HUES6 (cell line): ENCODE measurements around the gene KIF1B.

ENCODE experiments used
- H3K27ac ChIP-seq: 2 replicates; pipeline ENCODE4 v1.7.0; 2013; ENCODE audit warnings: low read depth, mild to moderate bottlenecking, low read length, inconsistent platforms
- H3K27me3 ChIP-seq: 2 replicates; pipeline ENCODE4 v1.6.1; 2013; ENCODE audit warnings: low read length; ENCODE audit not compliant: control insufficient read depth, insufficient read depth
- H3K36me3 ChIP-seq: 2 replicates; pipeline ENCODE4 v1.6.1; 2013; ENCODE audit warnings: low read length; ENCODE audit not compliant: control insufficient read depth, insufficient read depth
- H3K4me1 ChIP-seq: 2 replicates; pipeline ENCODE4 v1.6.1; 2013; ENCODE audit warnings: low read length; ENCODE audit not compliant: control insufficient read depth, insufficient read depth
- H3K4me3 ChIP-seq: 2 replicates; pipeline ENCODE4 v1.5.1; 2013; ENCODE audit warnings: low read depth, low read length
- H3K9ac ChIP-seq: one replicate; pipeline ENCODE4 v1.6.1; 2013; ENCODE audit warnings: mild to moderate bottlenecking, low read length
- H3K9me3 ChIP-seq: 2 replicates; pipeline ENCODE4 v1.6.1; 2013; ENCODE audit warnings: low read depth, low read length; ENCODE audit not compliant: control insufficient read depth, insufficient read depth

The KIF1B gene

DNA sequence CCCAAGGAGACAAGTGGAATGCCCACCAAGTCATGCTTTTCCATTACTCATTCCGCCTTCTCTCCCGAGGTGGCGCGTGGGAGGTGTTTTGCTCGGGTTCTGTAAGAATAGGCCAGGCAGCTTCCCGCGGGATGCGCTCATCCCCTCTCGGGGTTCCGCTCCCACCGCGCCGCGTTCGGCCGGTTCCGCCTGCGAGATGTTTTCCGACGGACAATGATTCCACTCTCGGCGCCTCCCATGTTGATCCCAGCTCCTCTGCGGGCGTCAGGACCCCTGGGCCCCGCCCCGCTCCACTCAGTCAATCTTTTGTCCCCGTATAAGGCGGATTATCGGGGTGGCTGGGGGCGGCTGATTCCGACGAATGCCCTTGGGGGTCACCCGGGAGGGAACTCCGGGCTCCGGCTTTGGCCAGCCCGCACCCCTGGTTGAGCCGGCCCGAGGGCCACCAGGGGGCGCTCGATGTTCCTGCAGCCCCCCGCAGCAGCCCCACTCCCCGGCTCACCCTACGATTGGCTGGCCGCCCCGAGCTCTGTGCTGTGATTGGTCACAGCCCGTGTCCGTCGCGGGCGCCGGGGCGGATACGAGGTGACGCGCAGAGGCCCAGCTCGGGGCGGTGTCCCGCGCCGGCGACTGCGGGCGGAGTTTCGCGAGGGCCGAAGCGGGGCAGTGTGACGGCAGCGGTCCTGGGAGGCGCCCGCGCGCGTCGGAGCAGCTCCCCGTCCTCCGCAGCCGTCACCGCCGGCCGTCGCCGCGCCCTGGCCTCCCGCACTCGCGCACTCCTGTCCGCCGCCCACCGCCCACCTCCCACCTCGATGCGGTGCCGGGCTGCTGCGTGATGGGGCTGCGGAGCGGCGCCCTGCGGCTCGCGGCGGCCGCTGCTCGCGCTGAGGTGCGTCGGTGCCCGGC lies at the start of gene KIF1B:
KIF1B (plus strand) TSS at position 666 of the 906 bp plus-strand sequence. CDS start 21,759 bp downstream, outside the sequence.
- Histone ChIP-seq H3K4me1 (peaks cover 16% of the 10 kb centered on the region), H3K36me3 (no peaks in the 10 kb centered on the region), H3K27me3 (no peaks in the 10 kb centered on the region), H3K9me3 (no peaks in the 10 kb centered on the region), H3K27ac (peak within 1 kb of the TSS; percentile 95), H3K4me3 (peak within 1 kb of the TSS; percentile 99), H3K9ac (peak within 1 kb of the TSS; percentile 99)

DNA sequence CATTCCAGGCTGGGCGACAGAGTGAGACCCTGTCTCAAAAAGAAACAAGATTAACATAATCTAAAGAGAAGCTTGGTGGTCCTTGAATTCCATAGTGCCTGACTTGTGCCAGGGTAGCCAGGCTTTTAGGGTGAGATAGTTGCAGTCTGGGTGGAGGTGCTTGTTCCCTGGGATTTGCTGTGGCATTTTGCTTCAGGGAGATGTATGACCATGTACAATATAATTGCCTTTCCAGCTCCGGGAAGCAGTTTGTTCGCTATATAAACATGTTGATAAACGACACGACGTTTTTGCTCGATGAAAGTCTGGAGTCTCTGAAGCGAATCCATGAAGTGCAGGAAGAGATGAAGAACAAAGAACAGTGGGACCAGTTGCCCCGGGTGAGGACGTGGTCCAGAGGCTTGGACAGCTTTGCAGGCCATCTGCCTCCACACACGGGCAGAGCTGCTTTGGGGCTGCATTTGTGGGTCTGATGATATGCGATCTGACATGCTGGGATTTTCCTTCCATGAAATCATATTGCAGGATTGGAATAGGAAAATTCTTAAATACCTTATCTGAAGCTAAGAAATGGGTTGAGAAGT lies 49.4 kb upstream of the KIF1B start:
- Histone ChIP-seq H3K36me3 (peaks cover 61% of the 10 kb centered on the region), H3K27ac (no peak overlapping the region), H3K9me3 (no peaks in the 10 kb centered on the region), H3K9ac (no peak overlapping the region), H3K4me1 (no peaks in the 10 kb centered on the region), H3K4me3 (no peak overlapping the region), H3K27me3 (no peaks in the 10 kb centered on the region)

DNA sequence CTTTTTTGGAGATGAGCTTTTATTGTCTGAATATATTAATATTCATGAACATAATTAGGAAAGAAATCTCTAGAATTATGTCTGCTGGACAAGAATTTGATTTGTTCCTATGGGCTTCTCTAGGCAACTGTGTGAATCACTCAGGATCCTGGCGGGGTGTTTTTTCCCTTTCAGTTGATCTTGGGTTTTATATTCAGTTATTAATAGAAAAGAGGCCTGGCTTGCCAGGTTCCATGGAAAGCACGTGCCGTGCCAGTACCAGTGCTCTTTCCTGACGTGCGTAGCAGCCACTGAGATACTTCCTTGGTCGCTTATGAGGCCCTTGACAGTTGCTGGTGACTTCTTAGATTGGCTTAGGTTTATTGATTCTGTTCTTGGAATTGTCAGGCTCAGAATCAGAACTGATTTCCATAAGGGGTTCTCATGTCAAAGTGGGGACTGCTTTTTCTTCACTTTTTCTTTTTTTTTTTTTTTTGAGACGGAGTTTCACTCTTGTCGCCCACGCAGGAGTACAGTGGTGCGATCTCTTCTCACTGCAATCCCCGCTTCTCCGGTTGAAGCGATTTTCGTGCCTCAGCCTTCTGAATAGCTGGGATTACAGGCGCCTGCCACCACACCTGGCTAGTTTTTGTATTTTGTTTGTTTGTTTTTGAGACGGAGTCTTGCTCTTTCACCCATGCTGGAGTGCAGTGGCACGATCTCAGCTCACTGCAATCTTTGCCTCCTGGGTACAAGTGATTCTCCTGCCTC lies 48.7 kb upstream of the KIF1B start:
- Histone ChIP-seq H3K9ac (no peak overlapping the region), H3K4me1 (no peaks in the 10 kb centered on the region), H3K27me3 (no peaks in the 10 kb centered on the region), H3K27ac (no peak overlapping the region), H3K9me3 (no peaks in the 10 kb centered on the region), H3K36me3 (peaks cover 68% of the 10 kb centered on the region), H3K4me3 (no peak overlapping the region)

DNA sequence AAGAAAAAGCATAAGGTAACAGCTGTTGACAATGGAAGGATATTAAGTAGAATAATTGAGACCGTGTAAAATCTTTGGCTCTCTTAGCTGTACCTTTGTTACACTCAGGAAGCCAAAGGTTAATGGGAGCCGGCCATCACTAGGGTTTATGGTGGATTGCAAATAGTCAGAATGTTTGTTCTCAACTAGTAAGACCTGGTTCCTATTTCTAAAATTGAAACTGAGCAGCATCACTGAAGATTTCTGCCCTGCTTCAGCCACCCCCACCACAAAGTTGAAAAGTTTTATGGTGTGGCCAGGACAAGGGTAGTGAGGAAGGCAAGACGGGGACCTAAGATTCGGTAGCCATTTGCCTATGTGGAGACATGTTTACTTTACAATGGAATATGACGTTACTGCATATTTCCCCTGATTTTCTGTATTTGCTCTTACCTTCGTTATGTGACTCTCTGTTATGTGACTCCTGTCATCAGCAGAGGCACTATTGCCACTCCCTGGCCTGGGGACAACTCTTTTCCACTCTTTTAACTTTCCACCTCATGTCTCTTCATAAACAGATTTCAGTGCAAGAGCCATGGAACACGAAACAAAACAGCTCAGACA lies 41.4 kb upstream of the KIF1B start:
- no peaks in the 10 kb centered on the region for H3K27me3 ChIP-seq
- H3K4me1 ChIP-seq, result no peaks in the 10 kb centered on the region
- H3K4me3 ChIP-seq, result no peak overlapping the region
- H3K9me3 ChIP-seq, result no peaks in the 10 kb centered on the region
- H3K27ac ChIP-seq, result no peak overlapping the region
- peaks cover 77% of the 10 kb centered on the region for H3K36me3 ChIP-seq
- no peak overlapping the region for H3K9ac ChIP-seq

GRCh38 chr1:10170239-10170574 lies 40.2 kb upstream of the KIF1B start:
- Histone ChIP-seq H3K36me3 (peaks cover 73% of the 10 kb centered on the region), H3K27me3 (no peaks in the 10 kb centered on the region), H3K9ac (no peak overlapping the region)

DNA sequence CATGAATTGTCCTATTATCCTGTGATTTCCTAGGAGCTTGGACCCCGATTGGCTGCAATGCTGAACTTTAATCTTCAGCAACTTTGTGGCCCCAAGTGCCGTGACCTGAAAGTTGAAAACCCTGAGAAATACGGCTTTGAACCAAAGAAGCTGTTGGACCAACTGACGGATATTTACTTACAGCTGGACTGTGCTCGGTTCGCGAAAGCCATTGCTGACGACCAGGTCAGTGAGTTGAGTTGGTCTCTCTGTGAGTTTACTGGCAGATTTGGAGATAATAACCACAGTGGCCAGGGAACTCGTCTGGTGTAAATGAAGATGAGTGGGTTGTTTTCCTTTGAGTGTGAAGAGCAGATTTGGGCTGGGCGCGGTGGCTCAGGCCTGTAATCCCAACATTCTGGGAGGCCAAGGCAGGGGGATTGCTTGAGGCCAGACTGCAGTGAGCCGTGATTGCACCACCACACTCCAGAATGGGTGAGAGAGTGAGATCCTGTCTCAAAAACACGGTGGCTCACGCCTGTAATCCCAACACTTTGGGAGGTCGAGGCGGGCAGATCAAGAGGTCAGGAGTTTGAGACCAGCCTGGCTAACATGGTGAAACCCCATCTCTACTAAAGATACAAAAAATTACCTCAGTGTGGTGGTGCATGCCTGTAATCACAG lies 39.1 kb upstream of the KIF1B start:
- Histone ChIP-seq H3K27me3 (no peaks in the 10 kb centered on the region), H3K4me3 (no peak overlapping the region), H3K4me1 (no peaks in the 10 kb centered on the region), H3K9me3 (peaks cover 3% of the 10 kb centered on the region; the same call in 1 of the 2 replicates), H3K9ac (no peak overlapping the region), H3K27ac (no peak overlapping the region), H3K36me3 (peaks cover 68% of the 10 kb centered on the region)

More at GRCh38 chr1:10170239-10170574, 40.2 kb upstream of the KIF1B start:
- H3K4me3 ChIP-seq, result no peak overlapping the region
- H3K4me1 ChIP-seq, result no peaks in the 10 kb centered on the region
- H3K27ac ChIP-seq, result no peak overlapping the region
- H3K9me3 ChIP-seq, result no peaks in the 10 kb centered on the region

DNA sequence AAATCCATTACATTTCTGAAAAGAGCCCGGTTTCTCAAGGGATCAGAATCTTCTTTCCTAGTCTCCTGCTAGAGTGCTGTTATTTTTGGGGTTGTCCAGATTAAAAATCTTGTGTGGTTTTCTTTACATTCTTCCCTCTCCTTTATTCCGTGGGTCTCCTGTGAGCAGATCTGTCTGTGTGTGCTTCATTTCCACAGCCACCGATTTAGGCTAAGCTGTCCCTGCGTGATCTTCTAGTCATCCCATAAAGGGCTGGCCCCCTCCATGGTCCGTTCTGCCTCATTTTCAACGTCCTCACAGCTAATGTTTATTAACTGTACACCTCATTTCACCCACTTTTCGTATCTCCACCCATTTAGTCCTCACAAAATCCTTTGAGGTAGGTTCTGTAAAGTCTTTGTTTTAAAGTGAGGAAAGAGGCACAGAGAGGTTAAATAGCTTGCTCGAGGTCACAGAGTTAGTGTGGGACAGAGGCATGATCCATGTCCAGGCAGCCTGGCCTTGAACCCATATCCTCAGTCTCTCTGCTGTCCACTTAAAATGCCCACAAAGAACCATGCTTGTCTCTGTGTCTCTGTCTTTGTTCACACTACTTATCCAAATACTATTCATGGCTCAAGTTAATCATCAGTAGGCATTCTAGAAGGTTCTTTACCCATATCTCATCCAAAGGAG lies 38.2 kb upstream of the KIF1B start:
- H3K4me3 ChIP-seq, result no peak overlapping the region
- peaks cover 3% of the 10 kb centered on the region; the same call in 1 of the 2 replicates for H3K9me3 ChIP-seq
- no peaks in the 10 kb centered on the region for H3K27me3 ChIP-seq
- peaks cover 65% of the 10 kb centered on the region for H3K36me3 ChIP-seq
- H3K9ac ChIP-seq, result no peak overlapping the region
- H3K4me1 ChIP-seq, result no peaks in the 10 kb centered on the region
- H3K27ac ChIP-seq, result no peak overlapping the region

GRCh38 chr1:10173582-10173981 lies 36.8 kb upstream of the KIF1B start:
- Histone ChIP-seq H3K27ac (no peak overlapping the region), H3K36me3 (peaks cover 56% of the 10 kb centered on the region), H3K4me1 (peaks cover 6% of the 10 kb centered on the region), H3K9me3 (peaks cover 3% of the 10 kb centered on the region; the same call in 1 of the 2 replicates), H3K9ac (no peak overlapping the region), H3K4me3 (no peak overlapping the region), H3K27me3 (no peaks in the 10 kb centered on the region)

GRCh38 chr1:10177876-10178275 lies 32.5 kb upstream of the KIF1B start:
- H3K27ac ChIP-seq, result no peak overlapping the region
- H3K9ac ChIP-seq, result no peak overlapping the region

More at GRCh38 chr1:10177876-10178275, 32.5 kb upstream of the KIF1B start:
- Histone ChIP-seq H3K4me3 (no peak overlapping the region), H3K9me3 (peaks cover 3% of the 10 kb centered on the region; the same call in 1 of the 2 replicates), H3K36me3 (peaks cover 45% of the 10 kb centered on the region), H3K4me1 (peaks cover 9% of the 10 kb centered on the region), H3K27me3 (no peaks in the 10 kb centered on the region)
